ENCODE results near the gene PLCB1.

DNA sequence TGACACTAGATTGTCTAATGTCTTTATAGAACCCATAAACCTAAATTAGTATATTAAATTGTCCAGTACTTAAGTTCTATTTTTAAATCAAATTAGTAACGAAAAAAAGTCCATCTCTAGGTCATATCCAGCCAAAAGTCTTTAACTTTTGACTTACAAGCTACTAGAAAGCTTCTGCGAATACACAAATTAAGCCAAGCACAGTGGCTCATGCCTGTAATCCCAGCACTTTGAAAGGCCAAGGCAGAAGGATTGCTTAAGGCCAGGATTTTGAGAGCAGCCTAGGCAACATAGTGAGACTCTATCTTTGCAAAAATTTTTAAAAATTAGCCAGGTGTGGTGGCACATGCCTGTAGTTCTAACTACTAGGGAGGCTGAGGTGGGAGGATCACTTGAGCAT is 516.4 kb downstream of the PLCB1 start:
- TF ChIP-seq TAF1 (IDR thresholded peaks at IDR 0.05; ENCODE audit: borderline replicate concordance, insufficient read depth, low read length) (no peak), FOXP2 (optimal IDR thresholded peaks at IDR 0.05; ENCODE audit: borderline replicate concordance, extremely low read depth, extremely low read length, insufficient read depth) (no peak)
